IMR-90 (cell line): Measurements from ENCODE around the gene VPS8. TPM values are rescaled to one million over a fixed set of nuclear protein-coding genes. Genes with fewer than 3 reads are reported as not detected.

Source experiments
- ATAC-seq: fragments of 200-7000 bp; cut with Tn5 transposase; 2 replicates; pipeline ENCODE4 v1.9.1; 2020; ENCODE audit warnings: low read depth, mild to moderate bottlenecking, moderate library complexity
- BruUV-seq: library from RNA; stranded (reverse); fragments of 400-500 nt; replicated peaks from 2 replicates; lab custom pipeline; 2021; lab: Mats Ljungman, UMichigan
- CTCF ChIA-PET: fragments of 300-600 bp; formaldehyde crosslinking; extraction: SDS; loops from one replicate; lab custom pipeline; 2021; ENCODE audit warnings: antibody characterized with exemption; lab: Yijun Ruan, JAX
- POLR2A ChIA-PET: fragments of 300-600 bp; sonication (Branson Sonifier 250); formaldehyde crosslinking; loops from one replicate; lab custom pipeline; 2022; ENCODE audit warnings: antibody characterized with exemption; ENCODE audit not compliant: unreplicated experiment; lab: Charles Lee
- DNase-seq: peaks from one replicate; pipeline ENCODE4 v3.0.0; 2013
- H2AFZ ChIP-seq: replicated peaks from 2 replicates; pipeline ENCODE3; 2013; ENCODE audit warnings: low read length, mild to moderate bottlenecking; ENCODE audit not compliant: poor library complexity
- H2AK5ac ChIP-seq: 2 replicates; pipeline ENCODE4 v1.6.1; 2013; ENCODE audit warnings: low read depth, low read length, inconsistent platforms
- H2AK9ac ChIP-seq: replicated peaks from 2 replicates; pipeline ENCODE3; 2013; ENCODE audit warnings: mild to moderate bottlenecking, low read depth, low read length, moderate library complexity; ENCODE audit not compliant: poor library complexity
- H2BK120ac ChIP-seq: 2 replicates; pipeline ENCODE4 v1.6.1; 2013; ENCODE audit warnings: low read depth, low read length, inconsistent platforms
- H2BK15ac ChIP-seq: 3 replicates; pipeline ENCODE4 v1.6.1; 2013; ENCODE audit warnings: low read depth, low read length, inconsistent platforms
- H2BK20ac ChIP-seq: 2 replicates; pipeline ENCODE4 v1.6.1; 2013; ENCODE audit warnings: low read depth, mild to moderate bottlenecking, inconsistent platforms, low read length, moderate library complexity
- H2BK5ac ChIP-seq: 2 replicates; pipeline ENCODE4 v1.6.1; 2013; ENCODE audit warnings: mild to moderate bottlenecking, low read depth, low read length, inconsistent platforms; ENCODE audit not compliant: poor library complexity, severe bottlenecking
- H3K14ac ChIP-seq: replicated peaks from 2 replicates; pipeline ENCODE4 v1.6.1; 2013; ENCODE audit warnings: low read depth, low read length, inconsistent platforms
- H3K18ac ChIP-seq: 2 replicates; pipeline ENCODE4 v1.6.1; 2013; ENCODE audit warnings: low read depth, low read length, control low read depth
- H3K23ac ChIP-seq: 2 replicates; pipeline ENCODE4 v1.6.1; 2013; ENCODE audit warnings: low read depth, low read length, inconsistent platforms
- H3K27ac ChIP-seq: 2 replicates; pipeline ENCODE4 v1.5.1; 2013; ENCODE audit warnings: mild to moderate bottlenecking, control low read depth, low read length; ENCODE audit not compliant: insufficient read depth
- H3K27me3 ChIP-seq: 2 replicates; pipeline ENCODE4 v1.6.1; 2013; ENCODE audit warnings: low read length; ENCODE audit not compliant: control insufficient read depth, insufficient read depth
- H3K36me3 ChIP-seq: 2 replicates; pipeline ENCODE4 v1.6.1; 2013; ENCODE audit warnings: low read length, mixed read lengths; ENCODE audit not compliant: control insufficient read depth, insufficient read depth
- H3K4ac ChIP-seq: 2 replicates; pipeline ENCODE4 v1.6.1; 2013; ENCODE audit warnings: low read depth, low read length, inconsistent platforms
- H3K4me1 ChIP-seq: 2 replicates; pipeline ENCODE4 v1.6.1; 2013; ENCODE audit warnings: low read length, mixed read lengths; ENCODE audit not compliant: control insufficient read depth, insufficient read depth
- H3K4me2 ChIP-seq: 2 replicates; pipeline ENCODE4 v1.6.1; 2013; ENCODE audit warnings: low read depth, mild to moderate bottlenecking, control low read depth, low read length, moderate library complexity
- H3K4me3 ChIP-seq: 2 replicates; pipeline ENCODE4 v1.5.1; 2013; ENCODE audit warnings: low read depth, mild to moderate bottlenecking, control low read depth, low read length, moderate library complexity; ENCODE audit not compliant: insufficient read depth
- H3K56ac ChIP-seq: 2 replicates; pipeline ENCODE4 v1.6.1; 2013; ENCODE audit warnings: low read length, inconsistent platforms; ENCODE audit not compliant: insufficient read depth; ENCODE audit errors: extremely low read depth
- H3K79me1 ChIP-seq, 2 experiments: 2 replicates each; pipeline ENCODE4 v1.6.1; 2013; ENCODE audit warnings: low read length in 2 of 2, inconsistent platforms in 1 of 2, low read depth in 1 of 2
- H3K9ac ChIP-seq: 2 replicates; pipeline ENCODE4 v1.6.1; 2013; ENCODE audit warnings: low read depth, low read length, control low read depth
- H3K9me1 ChIP-seq: 2 replicates; pipeline ENCODE4 v1.6.1; 2013; ENCODE audit warnings: low read length, inconsistent platforms; ENCODE audit not compliant: insufficient read depth
- H3K9me3 ChIP-seq: 2 replicates; pipeline ENCODE4 v1.6.1; 2013; ENCODE audit warnings: low read length; ENCODE audit not compliant: control insufficient read depth, insufficient read depth
- H4K20me1 ChIP-seq: 2 replicates; pipeline ENCODE4 v1.6.1; 2013; ENCODE audit warnings: low read length, inconsistent platforms; ENCODE audit not compliant: insufficient read depth
- H4K5ac ChIP-seq: 2 replicates; pipeline ENCODE4 v1.6.1; 2013; ENCODE audit warnings: mild to moderate bottlenecking, low read depth, low read length, control low read depth
- H4K8ac ChIP-seq, 2 experiments: 2 replicates each; pipeline ENCODE4 v1.6.1; 2013; ENCODE audit warnings: low read depth in 2 of 2, low read length in 2 of 2, control low read depth in 1 of 2, inconsistent platforms in 1 of 2
- H4K91ac ChIP-seq: 2 replicates; pipeline ENCODE4 v1.6.1; 2013; ENCODE audit warnings: low read depth, low read length, inconsistent platforms; ENCODE audit not compliant: insufficient read depth
- BHLHE40 ChIP-seq: fragments of 150-350 bp; IDR thresholded peaks from 2 replicates; pipeline ENCODE4 v1.6.1; 2016; ENCODE audit warnings: mild to moderate bottlenecking, low read depth, low read length
- CEBPB ChIP-seq: IDR thresholded peaks from 2 replicates; pipeline ENCODE4 v1.6.1; 2012; ENCODE audit warnings: low read depth, low read length, improper control_type of control experiment
- FOS ChIP-seq: fragments of 150-350 bp; IDR thresholded peaks from 2 replicates; pipeline ENCODE4 v1.6.1; 2016; ENCODE audit warnings: low read depth, low read length
- MXI1 ChIP-seq: IDR thresholded peaks from 2 replicates; pipeline ENCODE4 v1.6.1; 2012; ENCODE audit warnings: low read depth, mild to moderate bottlenecking, low read length, moderate library complexity, borderline replicate concordance
- POLR2A ChIP-seq: IDR thresholded peaks from 2 replicates; pipeline ENCODE4 v1.6.1; 2012; ENCODE audit warnings: mild to moderate bottlenecking, low read depth, low read length
- WGBS, 2 experiments: methylation state at CpG; one replicate each; pipeline versions ENCODE4 v1.1.5 to v1.1.7; 2013; ENCODE audit warnings: missing lambda C conversion rate in 2 of 2; ENCODE audit not compliant: insufficient read length in 1 of 2; ENCODE audit errors: extremely low coverage in 2 of 2; 5-methylcytosine and 5-hydroxymethylcytosine counted together
- dilution Hi-C: fragments of 300-500 bp; cut with HindIII; formaldehyde crosslinking; loops from one replicate; pipeline ENCODE4 v1.14.3; 2018; ENCODE audit warnings: low sequenced_read_pairs; ENCODE audit not compliant: unreplicated experiment
- in situ Hi-C: fragments of 300-500 bp; cut with MboI; formaldehyde crosslinking; loops from 3 replicates; pipeline ENCODE4 v1.14.3; 2019; ENCODE audit warnings: low sequenced_read_pairs, inconsistent platforms, mixed read lengths
- intact Hi-C: fragments of 100-400 bp; cut with micrococcal nuclease; formaldehyde crosslinking; loops from 2 replicates; pipeline ENCODE4 v1.10.0; 2022
- polyA plus RNA-seq, 3 experiments: library from polyadenylated mRNA; depleted of rRNA; stranded (reverse); fragments of >200 nt; gene quantifications; 2 replicates each; pipeline ENCODE4 v1.2.3, GENCODE V29; 2012; ENCODE audit warnings: low replicate concordance in 1 of 3
- total RNA-seq: library from RNA; depleted of rRNA; stranded (reverse); fragments of >200 nt; gene quantifications from 2 replicates; pipeline ENCODE4 v1.2.3, GENCODE V29; 2012
- TF ChIP-seq, protein P1 (sequence below): fragments of 150-350 bp; IDR thresholded peaks from 2 replicates; pipeline ENCODE4 v1.6.1; 2017; ENCODE audit warnings: mild to moderate bottlenecking, antibody characterized with exemption, low read length, low read depth

Gene VPS8
- total and polyA plus RNA-seq, 2 of the 4 experiments (the other 2 are of a cell fraction) = 14.0 to 56.1 TPM

DNA sequence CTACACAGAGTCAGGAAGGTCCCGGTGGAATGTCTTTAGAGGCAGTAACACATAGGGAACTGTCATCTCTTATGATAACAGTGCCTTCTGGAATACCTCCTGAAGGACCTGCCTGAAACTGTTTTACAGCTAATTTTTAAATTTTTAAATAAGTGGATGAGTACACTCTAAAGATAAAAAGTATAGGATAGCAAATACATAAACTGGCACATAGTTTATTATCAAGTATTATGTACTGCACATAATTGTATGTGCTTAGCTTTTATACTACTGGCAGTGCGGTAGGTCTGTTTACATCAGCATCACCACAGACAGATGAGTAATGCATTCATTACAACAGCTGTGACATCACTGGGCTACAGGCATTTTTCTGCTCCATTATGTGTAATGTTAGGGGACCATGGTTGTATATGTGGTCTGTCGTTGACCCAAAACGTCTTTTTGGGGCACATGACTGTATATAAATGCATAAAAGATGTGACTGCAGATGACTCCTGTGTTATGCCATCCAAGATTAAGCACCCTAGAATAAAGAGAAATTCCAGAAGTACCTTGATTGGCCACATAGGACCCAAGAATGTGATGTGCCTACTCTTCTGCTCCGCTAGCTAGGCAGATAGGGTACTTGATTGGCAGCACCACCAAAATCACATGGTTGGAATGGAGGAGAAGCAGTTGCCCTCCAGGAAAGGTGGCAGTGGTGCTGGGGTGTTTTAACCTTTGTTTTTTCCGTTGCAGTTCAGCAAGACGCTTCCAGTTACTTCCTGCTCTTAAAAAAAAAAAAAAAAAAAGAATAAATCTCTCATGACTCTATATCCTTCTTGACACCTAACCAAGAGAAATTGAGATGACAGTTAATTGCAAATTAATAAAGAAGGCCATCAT lies 3.3 kb downstream of the VPS8 start:
- no peaks in the 10 kb centered on the region; the same call in 1 of the 2 replicates for H3K36me3 ChIP-seq
- TF ChIP-seq POLR2A (no peak), MXI1 (no peak), BHLHE40 (peak; percentile 36; the same call in 1 of the 2 replicates), CEBPB (peak; percentile 90), FOS (peak; percentile 82)
- TF ChIP-seq, protein P1, sequence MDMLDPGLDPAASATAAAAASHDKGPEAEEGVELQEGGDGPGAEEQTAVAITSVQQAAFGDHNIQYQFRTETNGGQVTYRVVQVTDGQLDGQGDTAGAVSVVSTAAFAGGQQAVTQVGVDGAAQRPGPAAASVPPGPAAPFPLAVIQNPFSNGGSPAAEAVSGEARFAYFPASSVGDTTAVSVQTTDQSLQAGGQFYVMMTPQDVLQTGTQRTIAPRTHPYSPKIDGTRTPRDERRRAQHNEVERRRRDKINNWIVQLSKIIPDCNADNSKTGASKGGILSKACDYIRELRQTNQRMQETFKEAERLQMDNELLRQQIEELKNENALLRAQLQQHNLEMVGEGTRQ = peak; percentile 65
- peak overlapping the region; percentile 40; the same call in 1 of the 2 replicates for H2BK120ac ChIP-seq
- peak overlapping the region; percentile 10; the same call in 1 of the 2 replicates for H3K4me2 ChIP-seq
- WGBS, 2 experiments = no CpG with 5 or more reads among the region's 7 CpGs
- CTCF ChIA-PET = interaction anchor here (0.5 to 3.0 kb wide), 3 partner anchors 12 to 254 kb away, joined by 3 to 10 read pairs (median 4); no protein-coding TSS in a partner anchor
- no peak overlapping the region for H2AK9ac ChIP-seq
- H2AFZ ChIP-seq = no peak overlapping the region
- peak overlapping the region; percentile 84 for H2AK5ac ChIP-seq
- BruUV-seq = no TSS peak
- POLR2A ChIA-PET = no interaction called here
- peak overlapping the region; percentile 54 for H2BK20ac ChIP-seq
- intact Hi-C loops (no loop called here), in situ Hi-C loops (no loop called here), dilution Hi-C loops (no loop called here)
- peaks cover 11% of the 10 kb centered on the region; the same call in 1 of the 2 replicates for H4K20me1 ChIP-seq
- H3K79me1 ChIP-seq = peaks cover 24 to 54% of the 10 kb centered on the region in 2 experiments
- no peak overlapping the region for H3K9ac ChIP-seq
- H2BK15ac ChIP-seq = peak overlapping the region; percentile 29; the same call in 1 of the 3 replicates
- H3K56ac ChIP-seq = no peak overlapping the region
- no peak overlapping the region for H4K8ac ChIP-seq
- no peaks in the 10 kb centered on the region for H3K9me3 ChIP-seq
- H3K27me3 ChIP-seq = no peaks in the 10 kb centered on the region
- H3K18ac ChIP-seq = peak overlapping the region; percentile 79; the same call in 1 of the 2 replicates
- DNase-seq = peak; percentile 96
- no peak overlapping the region for H3K4me3 ChIP-seq
- H3K4ac ChIP-seq = peak overlapping the region; percentile 71; the same call in 1 of the 2 replicates
- no peak overlapping the region for H3K23ac ChIP-seq
- peak overlapping the region; percentile 72 for H2BK5ac ChIP-seq
- peak; percentile 59 for ATAC-seq
- peaks cover 8% of the 10 kb centered on the region for H3K4me1 ChIP-seq
- no peak overlapping the region; the same call in 1 of the 2 replicates for H3K14ac ChIP-seq
- no peak overlapping the region for H4K5ac ChIP-seq
- peaks cover 15% of the 10 kb centered on the region for H3K9me1 ChIP-seq
- H4K91ac ChIP-seq = no peak overlapping the region
- H3K27ac ChIP-seq = no peak overlapping the region
